ENCODE results near the gene LGALS9B. TPM values are rescaled to one million over a fixed set of nuclear protein-coding genes. Genes with fewer than 3 reads are reported as not detected.
"Not testable (repeated sequence)": the region's sequence is repeated elsewhere in the genome, so short reads cannot be mapped to it uniquely, and the experiment has no call there.

Gene LGALS9B
- total and polyA plus RNA-seq, 2 of the 8 experiments (the other 6 are each of a cell fraction or from before 2014, with no cell fraction given), result not detected

GRCh38 chr17:20450852-20451251 is 16.5 kb downstream of the LGALS9B start:
- POLR2A ChIA-PET (ENCODE audit: partially characterized antibody); H2AFZ ChIP-seq (ENCODE audit: low read length); H3K9ac ChIP-seq (replicated peaks in 1 of 4; ENCODE audit: extremely low read depth in 1 of 4, low read depth in 3 of 4, low read length in 3 of 4); H3K4me1 ChIP-seq (replicated peaks in 1 of 4; ENCODE audit: control insufficient read depth in 3 of 4, insufficient read depth in 4 of 4, low read length in 3 of 4); DNase-seq (ENCODE audit: low read depth in 1 of 2, low spot score in 2 of 2); H2AK5ac ChIP-seq (ENCODE audit: low read depth, low read length); H2BK20ac ChIP-seq (ENCODE audit: low read length); H3K79me2 ChIP-seq (ENCODE audit: control insufficient read depth in 1 of 2, insufficient read depth in 2 of 2, low read length in 2 of 2); H3K27me3 ChIP-seq (replicated peaks in 1 of 4; ENCODE audit: control insufficient read depth in 3 of 4, extremely low read depth in 1 of 4, insufficient read depth in 3 of 4, low read length in 3 of 4); H2BK12ac ChIP-seq (ENCODE audit: low read depth, low read length); H4K8ac ChIP-seq (ENCODE audit: extremely low read depth, insufficient read depth, low read length); H3K56ac ChIP-seq (replicated peaks; ENCODE audit: insufficient read length, low read depth, low read length); H3K4me2 ChIP-seq (ENCODE audit: insufficient read depth in 1 of 2, low read depth in 2 of 2, low read length in 2 of 2); H3K79me1 ChIP-seq (ENCODE audit: low read depth, low read length); H4K5ac ChIP-seq (ENCODE audit: insufficient read length, low read depth, low read length); H3K4ac ChIP-seq (replicated peaks; ENCODE audit: insufficient read length, low read depth, low read length); H3K4me3 ChIP-seq (ENCODE audit: extremely low read depth in 1 of 4, insufficient read depth in 2 of 4, low read depth in 3 of 4, low read length in 4 of 4); H3K23ac ChIP-seq (ENCODE audit: insufficient read length); H2BK15ac ChIP-seq (ENCODE audit: low read length); H4K20me1 ChIP-seq (replicated peaks in 1 of 2; ENCODE audit: control insufficient read depth in 1 of 2, insufficient read depth in 2 of 2, low read length in 2 of 2); H3K9me3 ChIP-seq (ENCODE audit: insufficient read depth in 2 of 2, low read depth in 1 of 2, low read length in 1 of 2); H3K27ac ChIP-seq (ENCODE audit: low read depth, low read length); H3K23me2 ChIP-seq (ENCODE audit: low read depth, low read length); H2BK120ac ChIP-seq (replicated peaks; ENCODE audit: low read depth, low read length); H2BK5ac ChIP-seq (ENCODE audit: low read depth, low read length); H3K36me3 ChIP-seq (ENCODE audit: control insufficient read depth in 2 of 4, insufficient read depth in 4 of 4, low read length in 3 of 4); H3K14ac ChIP-seq (ENCODE audit: insufficient read length); CTCF ChIA-PET (ENCODE audit: partially characterized antibody); H3K18ac ChIP-seq (ENCODE audit: extremely low read depth, low read length); H4K91ac ChIP-seq (replicated peaks; ENCODE audit: insufficient read length, low read length): not testable (repeated sequence)
- 95% methylated on average over 5 of the region's 12 CpGs; no CpG with 5 or more reads in 1 of the 2 experiments for WGBS, 2 experiments (ENCODE audit: extremely low coverage in 1 of 2, insufficient coverage in 1 of 2, insufficient read length in 1 of 2, insufficient replicate concordance in 2 of 2, low coverage in 1 of 2, low lambda C conversion rate in 2 of 2, missing lambda C conversion rate in 1 of 2)
- FAIRE-seq, result peak; percentile 32

DNA sequence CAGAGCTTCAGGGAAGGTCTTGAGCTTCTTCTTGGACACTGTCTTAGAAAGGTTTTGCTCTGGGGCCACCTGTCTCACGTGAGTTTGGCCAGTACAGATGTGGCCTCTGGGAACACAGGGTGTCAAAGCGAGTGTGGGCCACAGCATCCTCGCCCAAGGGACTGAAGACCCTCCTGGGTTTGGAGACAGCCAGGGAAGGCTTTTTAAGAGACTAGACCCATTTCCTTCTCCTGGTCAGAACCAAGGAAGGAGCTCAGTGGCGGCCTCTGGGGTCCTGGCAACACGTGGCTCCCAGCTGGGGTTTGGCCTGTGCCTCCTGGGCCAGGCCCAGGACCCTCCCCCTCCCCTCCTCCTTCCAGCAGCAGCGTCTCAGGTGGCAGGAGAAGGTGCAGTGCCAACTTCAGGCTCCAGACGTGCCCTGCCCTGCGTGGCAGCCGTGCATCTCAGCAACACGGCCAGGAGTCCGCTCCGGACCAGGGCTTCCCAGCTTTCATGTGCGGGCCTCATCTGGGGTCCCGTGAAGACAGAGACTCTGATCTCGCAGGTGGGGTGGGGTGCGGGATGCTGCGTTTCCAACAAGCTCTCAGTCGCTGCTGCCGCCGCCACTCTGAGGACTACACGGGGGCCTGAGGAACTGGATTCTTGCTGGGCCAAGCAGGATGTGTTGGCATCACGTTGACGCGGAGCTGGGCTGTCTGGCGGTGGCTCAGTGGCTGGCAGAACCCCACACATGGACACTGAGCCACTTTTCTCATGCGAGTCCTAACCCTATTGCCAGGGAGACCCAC is 19.6 kb downstream of the LGALS9B start:
- H3K4me1 ChIP-seq (replicated peaks in 1 of 4; ENCODE audit: control insufficient read depth in 3 of 4, insufficient read depth in 4 of 4, low read length in 3 of 4); DNase-seq (ENCODE audit: low read depth in 1 of 2, low spot score in 2 of 2); H3K27ac ChIP-seq (ENCODE audit: low read depth, low read length); H3K27me3 ChIP-seq (replicated peaks in 1 of 4; ENCODE audit: control insufficient read depth in 3 of 4, extremely low read depth in 1 of 4, insufficient read depth in 3 of 4, low read length in 3 of 4); H3K23ac ChIP-seq (ENCODE audit: insufficient read length); H4K91ac ChIP-seq (replicated peaks; ENCODE audit: insufficient read length, low read length); H3K4me3 ChIP-seq (ENCODE audit: extremely low read depth in 1 of 4, insufficient read depth in 2 of 4, low read depth in 3 of 4, low read length in 4 of 4); H3K79me2 ChIP-seq (ENCODE audit: control insufficient read depth in 1 of 2, insufficient read depth in 2 of 2, low read length in 2 of 2); H3K9me3 ChIP-seq (ENCODE audit: insufficient read depth in 2 of 2, low read depth in 1 of 2, low read length in 1 of 2); H3K9ac ChIP-seq (replicated peaks in 1 of 4; ENCODE audit: extremely low read depth in 1 of 4, low read depth in 3 of 4, low read length in 3 of 4); H2BK15ac ChIP-seq (ENCODE audit: low read length); H2BK120ac ChIP-seq (replicated peaks; ENCODE audit: low read depth, low read length); H3K36me3 ChIP-seq (ENCODE audit: control insufficient read depth in 2 of 4, insufficient read depth in 4 of 4, low read length in 3 of 4); H4K5ac ChIP-seq (ENCODE audit: insufficient read length, low read depth, low read length); POLR2A ChIA-PET (ENCODE audit: partially characterized antibody); FAIRE-seq; H3K18ac ChIP-seq (ENCODE audit: extremely low read depth, low read length); H4K8ac ChIP-seq (ENCODE audit: extremely low read depth, insufficient read depth, low read length); H2BK5ac ChIP-seq (ENCODE audit: low read depth, low read length); H2BK20ac ChIP-seq (ENCODE audit: low read length); H3K4ac ChIP-seq (replicated peaks; ENCODE audit: insufficient read length, low read depth, low read length); H4K20me1 ChIP-seq (replicated peaks in 1 of 2; ENCODE audit: control insufficient read depth in 1 of 2, insufficient read depth in 2 of 2, low read length in 2 of 2); H3K23me2 ChIP-seq (ENCODE audit: low read depth, low read length); H2AFZ ChIP-seq (ENCODE audit: low read length); H3K14ac ChIP-seq (ENCODE audit: insufficient read length); H3K4me2 ChIP-seq (ENCODE audit: insufficient read depth in 1 of 2, low read depth in 2 of 2, low read length in 2 of 2); H2BK12ac ChIP-seq (ENCODE audit: low read depth, low read length); H3K79me1 ChIP-seq (ENCODE audit: low read depth, low read length); H2AK5ac ChIP-seq (ENCODE audit: low read depth, low read length); H3K56ac ChIP-seq (replicated peaks; ENCODE audit: insufficient read length, low read depth, low read length): not testable (repeated sequence)
- CTCF ChIA-PET (ENCODE audit: partially characterized antibody), result interaction anchor here (0.5 to 0.6 kb wide), 2 partner anchors 186 to 412 kb away, joined by 3 to 4 read pairs; no protein-coding TSS in a partner anchor
- WGBS, 2 experiments (ENCODE audit: extremely low coverage in 1 of 2, insufficient coverage in 1 of 2, insufficient read length in 1 of 2, insufficient replicate concordance in 2 of 2, low coverage in 1 of 2, low lambda C conversion rate in 2 of 2, missing lambda C conversion rate in 1 of 2), result 89% methylated on average over 15 of the region's 26 CpGs; no CpG with 5 or more reads in 1 of the 2 experiments
